Measurements from ENCODE around the gene RSPH3. TPM values are rescaled to one million over a fixed set of nuclear protein-coding genes. Genes with fewer than 3 reads are reported as not detected.
A peak's percentile ranks its signal among the peaks of the same experiment; 100 is the strongest.

RSPH3 gene
- total and polyA plus RNA-seq, 2 of the 13 experiments (the other 11 are each of a cell fraction or from before 2014, with no cell fraction given) = 1.3 to 3.5 TPM

- no peak for TF ChIP-seq HOXA7 (CRISPR knock-in tag; IDR thresholded peaks at IDR 0.05)
- TF ChIP-seq LCORL (IDR thresholded peaks at IDR 0.05) = 0 out of 2 replicates have a peak, but pooled peaks have one; percentile 33
- peak; percentile 97 for TF ChIP-seq LCORL (CRISPR knock-in tag; IDR thresholded peaks at IDR 0.05)
- TF ChIP-seq ZNF687 (CRISPR knock-in tag; IDR thresholded peaks at IDR 0.05) = peak; percentile 100
- peak; percentile 99 for TF ChIP-seq ZNF747 (CRISPR knock-in tag; IDR thresholded peaks at IDR 0.05; ENCODE audit: borderline replicate concordance)
- TF ChIP-seq ZBTB49 (CRISPR knock-in tag; IDR thresholded peaks at IDR 0.05; ENCODE audit: borderline replicate concordance) = no peak; the same call in 1 of the 2 replicates
- peak; percentile 99 for TF ChIP-seq HES4 (CRISPR knock-in tag; IDR thresholded peaks at IDR 0.05; ENCODE audit: borderline replicate concordance)
- peak; percentile 97 for TF ChIP-seq POGK (CRISPR knock-in tag; conservative IDR thresholded peaks at IDR 0.05)
- peak; percentile 98 for TF ChIP-seq EED (CRISPR knock-in tag; IDR thresholded peaks at IDR 0.05)
- TF ChIP-seq HMGXB3 (CRISPR knock-in tag; IDR thresholded peaks at IDR 0.05; ENCODE audit: borderline replicate concordance) = peak; percentile 89; the same call in 1 of the 2 replicates
- peak; percentile 84; the same call in 1 of the 2 replicates for TF ChIP-seq GPN1 (CRISPR knock-in tag; IDR thresholded peaks at IDR 0.05; ENCODE audit: borderline replicate concordance)
- TF ChIP-seq TBP (CRISPR knock-in tag; IDR thresholded peaks at IDR 0.05) = no peak
- peak; percentile 99 for TF ChIP-seq ZNF556 (CRISPR knock-in tag; IDR thresholded peaks at IDR 0.05; ENCODE audit: borderline replicate concordance)
- no peak; the same call in 1 of the 2 replicates for TF ChIP-seq ZNF354B (CRISPR knock-in tag; IDR thresholded peaks at IDR 0.05)
- no peak for TF ChIP-seq MATR3 (CRISPR knock-in tag; IDR thresholded peaks at IDR 0.05)
- TF ChIP-seq TBX3 (IDR thresholded peaks at IDR 0.05; ENCODE audit: borderline replicate concordance) = peak; percentile 77
Measured at GRCh38 chr6:158999666-159000403, at the start of gene RSPH3 (continued).
